Embryonic facial prominence (tissue), 1 donor: ENCODE results near the gene ZNF609.

Source experiments
- DNase-seq: peaks from one replicate; pipeline ENCODE4 v3.0.0-alpha.2; 2016; ENCODE audit errors: extremely low spot score

ZNF609 gene, protein sequence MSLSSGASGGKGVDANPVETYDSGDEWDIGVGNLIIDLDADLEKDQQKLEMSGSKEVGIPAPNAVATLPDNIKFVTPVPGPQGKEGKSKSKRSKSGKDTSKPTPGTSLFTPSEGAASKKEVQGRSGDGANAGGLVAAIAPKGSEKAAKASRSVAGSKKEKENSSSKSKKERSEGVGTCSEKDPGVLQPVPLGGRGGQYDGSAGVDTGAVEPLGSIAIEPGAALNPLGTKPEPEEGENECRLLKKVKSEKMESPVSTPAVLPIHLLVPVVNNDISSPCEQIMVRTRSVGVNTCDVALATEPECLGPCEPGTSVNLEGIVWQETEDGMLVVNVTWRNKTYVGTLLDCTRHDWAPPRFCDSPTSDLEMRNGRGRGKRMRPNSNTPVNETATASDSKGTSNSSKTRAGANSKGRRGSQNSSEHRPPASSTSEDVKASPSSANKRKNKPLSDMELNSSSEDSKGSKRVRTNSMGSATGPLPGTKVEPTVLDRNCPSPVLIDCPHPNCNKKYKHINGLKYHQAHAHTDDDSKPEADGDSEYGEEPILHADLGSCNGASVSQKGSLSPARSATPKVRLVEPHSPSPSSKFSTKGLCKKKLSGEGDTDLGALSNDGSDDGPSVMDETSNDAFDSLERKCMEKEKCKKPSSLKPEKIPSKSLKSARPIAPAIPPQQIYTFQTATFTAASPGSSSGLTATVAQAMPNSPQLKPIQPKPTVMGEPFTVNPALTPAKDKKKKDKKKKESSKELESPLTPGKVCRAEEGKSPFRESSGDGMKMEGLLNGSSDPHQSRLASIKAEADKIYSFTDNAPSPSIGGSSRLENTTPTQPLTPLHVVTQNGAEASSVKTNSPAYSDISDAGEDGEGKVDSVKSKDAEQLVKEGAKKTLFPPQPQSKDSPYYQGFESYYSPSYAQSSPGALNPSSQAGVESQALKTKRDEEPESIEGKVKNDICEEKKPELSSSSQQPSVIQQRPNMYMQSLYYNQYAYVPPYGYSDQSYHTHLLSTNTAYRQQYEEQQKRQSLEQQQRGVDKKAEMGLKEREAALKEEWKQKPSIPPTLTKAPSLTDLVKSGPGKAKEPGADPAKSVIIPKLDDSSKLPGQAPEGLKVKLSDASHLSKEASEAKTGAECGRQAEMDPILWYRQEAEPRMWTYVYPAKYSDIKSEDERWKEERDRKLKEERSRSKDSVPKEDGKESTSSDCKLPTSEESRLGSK (N-terminal part only)

DNA sequence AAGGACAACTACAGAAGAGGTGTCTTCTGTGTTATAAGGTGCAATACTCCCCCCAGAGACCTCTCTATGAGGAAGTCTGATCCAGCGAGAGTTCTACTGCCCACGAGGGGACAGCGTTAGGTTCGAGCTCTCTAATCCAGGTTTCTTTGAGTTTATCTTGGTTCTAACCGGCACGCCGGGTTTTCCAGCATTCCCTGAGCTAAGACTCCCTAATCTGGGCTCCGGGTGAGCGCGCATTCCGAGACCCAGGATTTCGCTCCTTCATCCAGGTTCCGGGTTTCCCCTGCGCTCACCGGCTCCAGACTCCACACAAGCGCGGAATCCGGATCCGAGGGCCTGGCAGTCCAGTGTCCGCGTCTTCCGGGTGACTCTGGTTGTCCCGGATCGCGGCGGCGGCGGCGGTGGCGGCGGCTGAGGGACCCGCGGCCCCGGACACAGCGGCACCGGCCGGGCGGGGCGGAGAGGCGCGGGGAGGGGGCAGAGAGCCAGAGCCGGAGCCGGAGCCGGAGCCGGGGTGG, at the start of gene ZNF609:
Gene ZNF609 (plus strand): TSS at position 373 of the 518 bp plus-strand sequence. CDS start 38,842 bp downstream, outside the sequence.
- peak; percentile 90 for DNase-seq

DNA sequence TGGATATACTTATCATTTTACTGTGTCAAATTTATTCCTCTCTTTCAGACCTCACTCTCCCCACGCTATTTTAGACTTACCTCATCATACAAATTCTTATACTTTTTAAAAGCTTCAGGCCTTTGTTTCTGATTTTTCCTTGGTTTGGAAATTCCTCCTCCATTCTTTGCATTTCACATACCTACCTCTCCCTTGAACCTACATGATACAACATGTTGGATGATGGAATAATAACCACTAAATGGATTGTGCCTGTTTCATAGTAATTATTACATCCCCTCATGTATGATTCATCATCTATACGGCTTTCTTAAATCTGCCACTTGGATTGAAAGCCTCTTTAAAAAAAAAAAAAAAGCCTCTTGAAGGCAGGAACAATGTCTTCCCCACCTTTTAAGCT, 48.2 kb upstream of the ZNF609 start:
- DNase-seq: no peak

DNA sequence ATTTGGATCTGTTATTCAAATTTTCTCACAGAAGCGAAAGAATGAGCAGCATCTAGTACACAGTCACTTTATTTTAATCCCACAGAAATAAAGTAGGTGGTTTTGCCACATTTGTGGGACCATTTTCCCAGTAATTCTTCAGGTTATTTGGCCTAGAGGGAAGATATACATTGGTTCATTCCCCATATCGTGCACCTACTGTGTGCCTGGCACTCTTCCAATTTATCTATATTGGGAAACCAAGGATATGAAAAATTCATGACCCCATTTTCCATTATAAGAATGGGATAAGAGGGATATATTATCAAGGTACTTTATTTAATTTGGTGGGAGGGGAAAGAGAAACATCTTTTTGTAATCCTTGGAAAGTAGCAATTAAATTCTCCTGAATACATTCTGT, 37.7 kb upstream of the ZNF609 start:
- no peak for DNase-seq

DNA sequence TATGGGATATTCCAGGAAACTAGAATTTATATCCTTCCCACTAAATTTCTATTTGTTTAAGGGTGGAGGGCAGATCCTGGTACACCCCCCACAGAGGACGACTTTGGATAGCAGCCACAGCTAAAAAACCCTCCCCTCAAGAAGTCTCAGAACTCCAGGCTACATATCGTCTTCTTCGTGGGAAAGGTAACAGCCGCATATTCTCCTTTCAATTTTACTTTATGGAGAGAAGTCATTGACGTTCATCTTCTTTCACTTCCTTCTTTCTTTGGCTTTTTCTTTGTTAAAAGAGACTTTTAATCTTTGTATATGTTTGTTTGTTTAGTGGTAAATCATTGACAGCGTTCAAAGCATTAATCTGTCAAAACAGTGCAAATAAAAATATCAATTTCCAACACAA, 36.4 kb upstream of the ZNF609 start:
- no peak for DNase-seq

DNA sequence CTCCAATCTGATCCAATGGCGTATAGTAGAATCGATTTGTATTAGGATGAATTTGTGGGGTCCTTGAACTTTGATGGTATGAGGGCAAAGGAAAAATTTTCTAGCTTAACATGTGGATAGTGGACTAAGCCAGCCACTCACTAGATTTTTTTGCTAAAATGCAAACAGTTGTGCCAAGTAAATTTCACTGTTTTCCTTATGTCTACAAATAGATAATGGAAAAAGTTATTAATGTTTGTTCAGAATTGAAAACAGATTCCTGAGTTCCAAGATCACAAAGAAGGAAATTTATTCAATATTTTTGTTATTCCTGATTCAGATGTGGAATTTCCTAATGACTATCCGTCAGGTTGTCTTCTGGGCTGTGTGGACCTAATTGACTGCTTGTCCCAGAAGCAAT, 35.2 kb upstream of the ZNF609 start:
- no peak for DNase-seq

DNA sequence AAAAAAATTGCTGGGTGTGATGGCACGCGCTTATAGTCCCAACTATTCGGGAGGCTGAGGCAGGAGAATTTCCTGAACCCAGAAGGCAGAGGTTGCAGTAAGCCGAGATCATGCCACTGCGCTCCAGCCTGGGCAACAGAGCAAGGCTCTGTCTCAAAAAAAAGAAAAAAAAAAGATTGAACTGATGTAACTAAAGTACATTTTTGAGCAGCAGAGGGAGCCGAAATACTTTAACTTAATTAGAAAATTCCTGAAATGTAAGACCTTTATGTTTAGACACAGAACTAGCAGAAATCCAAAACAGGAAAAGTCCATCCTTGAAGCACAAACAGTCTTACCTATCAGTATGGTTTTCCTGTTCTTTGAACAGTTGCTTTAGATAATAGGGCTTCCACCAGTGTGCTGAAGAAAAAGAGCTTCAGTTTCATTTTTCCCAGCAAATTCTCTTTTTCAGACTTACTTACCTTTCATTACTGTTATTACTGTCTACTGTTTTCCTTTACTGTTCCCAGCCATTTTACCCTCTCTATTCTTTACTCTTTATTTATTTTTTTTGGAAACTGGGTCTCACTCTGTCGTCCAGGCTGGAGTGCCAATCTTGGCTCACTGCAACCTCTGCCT, 33.4 kb upstream of the ZNF609 start:
- DNase-seq: no peak

DNA sequence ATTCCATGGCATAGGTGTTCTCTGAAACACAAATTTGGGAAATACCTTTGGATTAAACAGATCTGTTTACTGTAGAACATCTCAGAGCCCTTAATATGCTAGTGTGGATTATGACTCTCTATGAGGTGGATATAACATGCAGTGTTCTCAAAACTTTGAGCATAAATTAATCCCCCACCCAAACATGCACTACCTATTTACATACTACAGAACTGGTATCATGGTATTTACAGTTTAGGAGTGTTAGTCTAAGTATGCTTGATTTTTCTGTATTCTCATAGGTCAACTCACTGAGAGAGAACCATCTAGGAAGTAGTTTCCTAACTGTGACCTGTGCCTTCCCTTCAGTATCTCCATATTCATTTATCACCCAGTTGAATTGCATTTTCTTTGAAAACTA, 30.9 kb upstream of the ZNF609 start:
- no peak for DNase-seq

DNA sequence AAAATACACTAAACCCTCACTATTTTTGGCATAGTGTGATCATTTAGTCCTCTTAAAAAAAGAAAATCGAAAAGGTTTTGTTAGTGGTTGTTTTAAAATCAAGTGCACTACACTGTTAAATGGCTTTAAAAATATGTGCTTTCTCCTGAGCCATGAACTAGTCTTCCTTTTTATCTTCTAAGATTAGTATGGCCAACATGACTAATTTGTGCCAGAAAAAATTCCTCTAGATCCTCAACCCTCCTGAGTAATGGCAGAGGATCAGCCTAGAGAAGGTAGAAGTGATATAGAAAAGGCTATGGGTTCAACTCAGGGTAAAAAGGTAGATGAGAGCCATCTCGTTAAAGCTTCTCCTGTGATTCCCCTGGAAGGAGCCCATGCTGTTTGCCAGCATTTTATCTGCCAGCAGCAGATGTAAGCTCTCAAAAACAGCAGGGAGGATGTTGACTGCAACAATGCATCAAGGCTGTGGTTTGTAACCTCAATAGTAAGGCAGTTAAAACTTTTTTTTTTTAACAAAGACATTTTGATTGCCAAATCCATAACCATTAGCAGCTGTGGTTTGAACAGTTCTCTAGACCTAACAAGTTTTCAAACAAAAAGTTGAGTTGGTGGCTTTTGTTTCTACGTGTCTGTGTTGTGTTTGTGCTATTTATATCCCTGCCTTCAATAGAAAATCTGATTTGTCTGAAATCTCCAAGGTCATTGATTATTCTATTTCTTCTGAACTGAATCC, 30.2 kb upstream of the ZNF609 start:
- DNase-seq: peak; percentile 42

DNA sequence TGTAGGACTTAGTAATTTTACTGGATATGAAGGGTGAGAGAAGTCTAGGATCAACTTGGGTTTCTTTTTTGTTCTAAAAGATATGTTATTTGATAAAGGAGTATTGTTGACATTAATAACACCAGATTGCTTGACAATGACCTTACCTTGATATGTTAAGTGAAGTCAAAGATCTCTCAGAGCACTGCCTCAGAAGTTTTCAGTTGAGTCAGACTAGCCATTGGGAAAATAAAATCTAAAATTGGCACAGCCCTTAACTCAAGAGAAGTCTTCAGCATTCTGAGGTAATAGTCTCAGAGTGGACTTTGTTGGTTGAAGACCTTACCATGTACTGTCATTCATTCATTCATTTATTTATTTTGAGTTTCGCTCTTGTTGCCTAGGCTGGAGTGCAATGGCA, 22.4 kb upstream of the ZNF609 start:
- DNase-seq: no peak

DNA sequence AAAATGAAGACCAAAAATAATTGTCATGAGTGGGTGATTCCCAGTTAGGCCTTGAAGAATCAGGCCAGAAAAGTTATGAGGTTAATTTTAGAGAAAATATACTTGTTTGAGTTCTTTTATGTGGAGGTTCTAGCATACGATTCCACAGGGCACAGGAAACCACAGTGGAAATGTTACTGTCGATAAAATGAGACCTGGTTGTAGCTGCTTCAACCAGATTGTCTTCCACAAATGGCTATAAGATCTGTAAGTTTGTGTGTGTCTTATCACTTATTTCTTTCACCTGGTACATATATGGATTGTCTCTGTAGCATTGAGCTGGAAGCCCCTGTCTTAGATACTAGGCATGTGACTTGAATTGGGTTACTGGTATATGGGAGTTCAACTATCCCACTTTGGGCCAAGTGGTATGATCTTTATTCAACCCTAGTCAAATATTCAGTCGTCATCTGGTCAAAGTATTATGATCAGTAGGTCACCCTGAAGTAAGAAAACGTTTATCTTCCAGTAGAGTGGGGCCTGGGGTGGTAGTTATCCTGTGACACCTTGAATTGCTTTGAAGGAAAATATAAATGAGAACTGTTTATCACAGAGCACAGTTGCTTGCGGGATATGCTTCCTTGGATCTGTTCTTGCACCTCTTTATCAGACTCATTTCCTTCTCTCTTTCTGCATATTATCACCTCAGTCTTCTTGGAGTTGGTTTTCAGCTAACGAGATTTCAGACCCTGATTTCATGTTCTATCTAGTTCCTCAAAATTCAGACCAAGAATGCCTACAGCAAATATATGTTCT, 21.5 kb upstream of the ZNF609 start:
- no peak for DNase-seq

DNA sequence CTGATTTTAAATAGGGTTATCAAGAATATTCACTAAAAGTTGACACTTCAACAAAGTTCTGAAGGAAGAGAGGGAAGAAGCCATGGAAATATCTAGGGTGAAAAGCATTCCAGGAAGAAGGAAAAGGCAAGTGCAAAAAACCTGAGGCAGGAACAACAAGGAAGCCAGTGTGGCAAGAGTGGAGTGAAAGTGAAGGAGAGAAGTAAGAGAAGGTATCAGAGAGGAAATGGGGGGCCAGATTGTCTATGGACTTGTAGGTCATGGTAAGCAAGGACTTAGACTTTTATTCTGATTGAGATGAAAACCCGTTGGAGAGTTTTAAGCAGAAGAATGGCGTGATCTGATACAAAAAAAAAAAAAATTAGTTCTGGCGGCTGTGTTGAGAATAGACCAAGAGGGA, 18.5 kb upstream of the ZNF609 start:
- DNase-seq: no peak

DNA sequence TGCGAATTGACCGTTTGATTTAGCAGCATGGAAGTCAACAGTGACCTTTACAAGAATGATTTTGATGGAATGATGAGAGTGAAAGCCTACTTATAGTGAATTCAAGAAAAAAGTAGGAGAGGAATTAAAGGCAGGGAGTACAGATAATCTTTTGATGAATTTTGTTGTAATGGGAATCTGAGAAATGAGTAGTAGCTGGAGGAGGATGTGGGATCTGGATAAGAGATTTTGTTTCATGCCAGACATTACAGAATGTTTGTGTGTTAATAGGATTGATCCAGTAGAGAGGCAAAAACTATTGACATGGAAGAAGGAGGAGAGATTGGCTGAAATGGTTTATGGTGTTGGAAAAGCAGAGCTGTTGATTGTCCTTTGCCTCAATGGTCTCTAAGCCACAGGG, 17.4 kb upstream of the ZNF609 start:
- no peak for DNase-seq

DNA sequence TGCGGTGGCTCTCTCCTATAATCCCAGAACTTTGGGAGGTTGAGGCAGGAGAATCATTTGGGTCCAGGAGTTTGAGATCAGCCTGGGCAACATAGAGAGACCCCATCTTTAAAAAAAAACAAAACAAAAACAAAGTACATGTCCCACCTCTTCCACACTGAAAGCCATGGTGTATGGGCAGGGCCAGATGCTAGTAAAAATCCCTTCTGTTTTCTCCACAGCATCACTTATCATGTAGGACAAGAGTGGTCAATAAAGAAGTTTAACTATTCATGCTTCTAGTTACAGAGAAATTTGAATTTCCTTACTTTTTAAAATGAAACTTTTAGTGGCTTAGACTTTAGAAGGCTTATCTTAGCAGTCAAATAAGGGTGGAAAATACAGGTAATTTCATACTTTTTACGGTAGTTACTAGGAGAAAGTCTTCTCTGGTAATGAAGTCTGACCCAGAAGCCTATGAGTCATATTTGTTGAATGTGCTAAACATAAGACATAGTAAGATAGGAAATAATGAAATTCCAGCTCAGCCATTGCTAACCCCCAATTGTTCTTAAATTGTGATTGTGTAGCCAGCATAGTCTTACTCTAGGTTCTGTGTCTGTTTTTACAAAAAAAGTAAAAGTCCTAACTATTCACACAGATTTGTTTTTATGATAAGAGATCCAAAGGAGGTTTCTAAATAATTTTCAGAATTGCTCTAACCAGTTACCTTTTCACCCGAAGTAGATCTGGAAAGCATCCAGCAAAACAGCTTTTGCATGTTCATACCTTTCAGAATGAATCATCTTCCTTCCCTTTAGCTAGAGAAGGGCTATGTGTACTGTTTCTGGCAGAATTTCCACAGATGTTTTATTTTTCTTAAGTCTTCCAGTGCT, 16.4 kb upstream of the ZNF609 start:
- DNase-seq: no peak

DNA sequence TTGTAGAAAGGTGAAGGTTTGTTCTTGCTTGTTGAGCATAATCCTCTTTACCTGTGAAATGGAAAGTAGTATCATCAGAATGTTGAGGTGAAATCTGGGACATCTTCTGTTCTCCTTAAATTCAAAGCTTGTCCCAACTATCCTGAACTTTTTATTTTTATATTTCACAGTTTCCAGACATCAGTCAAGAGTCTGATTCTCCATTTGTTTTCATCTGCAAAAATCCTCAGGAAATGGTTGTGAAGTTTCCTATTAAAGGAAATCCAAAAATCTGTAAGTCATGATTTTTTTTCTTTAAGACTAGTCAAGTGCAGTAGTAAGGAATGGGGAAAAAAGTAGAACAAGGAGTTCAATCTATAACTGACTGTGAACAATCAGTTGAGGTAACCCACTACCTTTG, 15.5 kb upstream of the ZNF609 start:
- DNase-seq: no peak

DNA sequence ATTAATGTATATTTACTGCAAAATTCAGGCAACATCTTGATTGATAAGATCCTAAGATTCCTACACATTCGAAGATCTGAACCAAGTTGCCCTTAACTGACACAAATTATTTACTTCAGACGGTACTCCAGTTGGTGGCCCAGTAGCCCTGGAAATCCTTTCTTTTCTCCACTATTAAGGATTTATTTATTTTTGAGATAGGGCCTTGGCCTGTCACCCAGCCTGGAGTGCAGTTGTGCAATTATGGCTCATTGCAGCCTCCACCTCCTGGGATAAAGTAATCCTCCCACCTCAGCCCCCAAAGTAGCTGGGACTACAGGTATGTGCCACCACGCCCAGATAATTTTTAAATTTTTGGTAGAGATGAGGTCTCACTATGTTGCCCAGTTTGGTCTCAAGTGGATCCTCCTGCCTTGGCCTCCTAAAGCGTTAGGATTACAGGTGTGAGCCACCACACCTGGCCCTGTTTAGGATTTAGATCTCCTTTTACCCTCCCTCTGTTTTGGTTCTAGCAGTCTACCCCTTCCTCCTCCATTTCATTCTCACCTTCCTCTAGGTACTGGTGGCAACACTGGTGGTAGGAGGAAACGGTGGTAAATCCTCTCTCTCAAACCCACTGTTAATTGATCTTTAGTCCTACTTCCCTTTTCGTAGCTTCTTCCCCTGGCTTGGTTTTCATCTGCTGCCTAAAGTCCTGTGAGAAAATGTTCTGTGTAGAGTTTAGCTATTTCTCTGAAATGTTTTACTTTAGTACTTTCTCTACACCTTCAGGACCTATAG, 12.7 kb upstream of the ZNF609 start:
- no peak for DNase-seq

DNA sequence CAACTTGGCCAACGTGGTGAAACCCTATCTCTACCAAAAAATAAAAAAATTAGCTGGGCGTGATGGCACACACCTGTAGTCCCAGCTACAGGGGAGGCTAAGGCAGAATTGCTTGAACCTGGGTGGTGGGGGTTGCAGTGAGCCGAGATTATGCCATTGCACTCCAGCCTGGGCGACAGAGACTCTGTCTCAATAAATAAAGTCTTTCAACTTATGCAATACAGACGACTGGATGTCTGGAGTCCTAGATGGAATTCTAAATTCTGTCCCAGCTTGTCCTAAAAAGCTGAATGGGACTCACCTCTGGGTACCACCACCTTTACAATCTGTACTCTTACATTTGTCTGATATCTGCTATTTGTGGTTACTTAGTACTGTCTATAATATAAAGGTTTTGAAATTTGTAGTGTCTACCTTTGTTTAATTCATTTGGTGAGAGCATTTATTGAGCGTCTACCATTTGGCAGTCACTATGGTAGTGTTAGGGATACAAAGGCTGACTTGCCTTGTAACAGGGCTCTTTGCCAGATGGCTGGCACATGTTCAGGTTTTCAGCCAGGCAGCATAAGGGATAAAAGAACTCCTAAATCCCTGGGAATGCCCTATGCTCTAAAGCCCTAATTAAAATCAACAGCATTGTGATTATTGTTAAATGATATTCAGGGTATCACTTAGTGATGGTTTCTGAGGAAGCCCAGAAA, 7.2 kb upstream of the ZNF609 start:
- no peak for DNase-seq

DNA sequence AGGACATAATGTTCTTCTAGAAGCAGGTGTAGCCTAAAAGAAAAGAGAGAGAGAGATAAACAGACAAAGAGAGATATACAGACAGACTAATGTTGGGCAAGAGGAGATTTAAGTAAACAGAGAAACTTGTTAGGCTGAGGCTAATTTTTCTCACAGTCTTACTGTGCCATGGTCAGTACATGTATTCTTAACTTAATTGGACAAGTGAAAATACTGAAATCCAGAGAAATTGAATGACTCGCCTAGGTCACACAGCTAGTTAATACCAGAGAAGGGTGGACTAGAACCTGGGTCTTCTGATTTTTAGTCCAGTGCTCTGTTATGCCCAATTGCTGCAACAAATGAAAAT, 6.7 kb upstream of the ZNF609 start:
- DNase-seq: no peak

DNA sequence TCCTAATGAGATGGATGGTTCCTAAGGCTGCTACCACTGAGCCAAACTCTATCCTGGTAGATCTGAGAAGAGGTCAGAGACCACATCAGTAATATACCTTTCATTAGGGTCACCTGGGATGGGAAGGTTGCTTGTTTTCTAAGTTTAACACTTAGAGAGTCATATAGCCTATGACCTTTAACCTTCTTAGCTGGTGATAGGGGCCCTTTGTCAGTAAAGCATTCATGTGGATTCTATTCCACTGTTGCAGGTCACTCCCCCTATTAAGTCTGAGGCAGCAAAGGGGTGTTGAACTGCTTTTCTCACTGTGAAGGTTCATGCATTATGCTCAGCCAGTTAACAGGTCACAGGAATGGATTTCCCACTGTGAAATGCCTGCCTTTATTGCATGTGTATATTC, 6.1 kb upstream of the ZNF609 start:
- no peak for DNase-seq
